ENCODE measurements around the gene RERE. TPM values are rescaled to one million over a fixed set of nuclear protein-coding genes. Genes with fewer than 3 reads are reported as not detected.

RERE gene
- total RNA-seq, 1 donor from 2014 or later = 64.6 TPM

DNA sequence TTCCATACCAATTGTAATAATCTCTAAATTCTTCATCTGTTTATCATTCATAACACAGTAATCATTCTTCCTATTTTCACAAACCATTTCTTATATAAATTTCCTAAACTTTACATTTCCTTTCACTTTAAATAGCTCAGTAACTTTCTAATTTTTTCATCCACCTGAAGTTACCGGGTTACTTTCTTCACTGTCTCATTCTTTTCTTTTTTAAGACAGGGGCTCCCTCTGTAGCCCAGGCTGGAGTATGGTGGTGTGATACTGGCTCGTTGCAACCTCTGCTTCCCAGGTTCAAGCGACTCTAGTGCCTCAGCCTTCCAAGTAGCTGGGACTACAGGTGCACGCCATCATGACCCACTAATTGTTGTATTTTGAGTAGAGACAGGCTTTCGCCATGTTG, 41.3 kb downstream of the RERE start:
- no peaks in the 10 kb centered on the region for H3K27me3 ChIP-seq
- H3K36me3 ChIP-seq = no peaks in the 10 kb centered on the region
- intact Hi-C loops (cut with DNase I) = no loop called here
- no peak overlapping the region for H3K4me3 ChIP-seq
- H3K4me1 ChIP-seq = no peaks in the 10 kb centered on the region
- no peak for DNase-seq (ENCODE audit: low spot score in 2 of 2)
- no peak overlapping the region for H3K27ac ChIP-seq
- no peaks in the 10 kb centered on the region for H3K9me3 ChIP-seq
- TF ChIP-seq, protein P1, sequence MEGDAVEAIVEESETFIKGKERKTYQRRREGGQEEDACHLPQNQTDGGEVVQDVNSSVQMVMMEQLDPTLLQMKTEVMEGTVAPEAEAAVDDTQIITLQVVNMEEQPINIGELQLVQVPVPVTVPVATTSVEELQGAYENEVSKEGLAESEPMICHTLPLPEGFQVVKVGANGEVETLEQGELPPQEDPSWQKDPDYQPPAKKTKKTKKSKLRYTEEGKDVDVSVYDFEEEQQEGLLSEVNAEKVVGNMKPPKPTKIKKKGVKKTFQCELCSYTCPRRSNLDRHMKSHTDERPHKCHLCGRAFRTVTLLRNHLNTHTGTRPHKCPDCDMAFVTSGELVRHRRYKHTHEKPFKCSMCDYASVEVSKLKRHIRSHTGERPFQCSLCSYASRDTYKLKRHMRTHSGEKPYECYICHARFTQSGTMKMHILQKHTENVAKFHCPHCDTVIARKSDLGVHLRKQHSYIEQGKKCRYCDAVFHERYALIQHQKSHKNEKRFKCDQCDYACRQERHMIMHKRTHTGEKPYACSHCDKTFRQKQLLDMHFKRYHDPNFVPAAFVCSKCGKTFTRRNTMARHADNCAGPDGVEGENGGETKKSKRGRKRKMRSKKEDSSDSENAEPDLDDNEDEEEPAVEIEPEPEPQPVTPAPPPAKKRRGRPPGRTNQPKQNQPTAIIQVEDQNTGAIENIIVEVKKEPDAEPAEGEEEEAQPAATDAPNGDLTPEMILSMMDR (IDR thresholded peaks at IDR 0.05) = no peak

- H3K4me1 ChIP-seq = peaks cover 0 to 6% of the 10 kb centered on the region in 2 donors
- no peak overlapping the region for H3K4me3 ChIP-seq
- no peak for DNase-seq (ENCODE audit: low spot score in 2 of 2)
- H3K27me3 ChIP-seq = no peaks in the 10 kb centered on the region
- no peaks in the 10 kb centered on the region for H3K9me3 ChIP-seq
- TF ChIP-seq, protein P1 (IDR thresholded peaks at IDR 0.05) = no peak
- intact Hi-C loops (cut with DNase I) = no loop called here
- H3K36me3 ChIP-seq = no peaks in the 10 kb centered on the region
- H3K27ac ChIP-seq = no peak overlapping the region
Measured at GRCh38 chr1:8767006-8767405, 50.4 kb downstream of the RERE start.

DNA sequence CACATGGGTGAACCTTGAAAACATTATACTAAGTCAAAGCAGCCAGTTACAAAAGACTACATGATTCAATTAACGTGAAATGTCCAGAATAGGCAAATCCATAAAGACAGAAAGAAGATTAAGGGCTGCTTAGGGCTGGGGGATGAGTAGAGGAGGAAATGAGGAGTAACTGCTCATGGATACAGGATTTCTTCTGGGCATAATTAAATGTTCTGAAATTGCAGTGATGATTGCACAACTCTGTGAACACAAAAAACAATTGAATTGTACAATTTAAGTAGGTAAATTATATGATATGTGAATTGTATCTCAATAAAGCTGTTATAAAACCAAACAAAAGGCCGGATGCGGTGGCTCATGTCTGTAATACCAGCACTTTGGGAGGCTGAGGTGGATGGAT, 52.2 kb downstream of the RERE start:
- H3K4me3 ChIP-seq = no peak overlapping the region
- TF ChIP-seq, protein P1 (IDR thresholded peaks at IDR 0.05) = no peak
- no peaks in the 10 kb centered on the region for H3K9me3 ChIP-seq
- DNase-seq (ENCODE audit: low spot score in 2 of 2) = no peak
- intact Hi-C loops (cut with DNase I) = no loop called here
- H3K36me3 ChIP-seq = no peaks in the 10 kb centered on the region
- H3K27me3 ChIP-seq = no peaks in the 10 kb centered on the region
- H3K27ac ChIP-seq = no peak overlapping the region
- peaks cover 0 to 6% of the 10 kb centered on the region in 2 donors for H3K4me1 ChIP-seq

DNA sequence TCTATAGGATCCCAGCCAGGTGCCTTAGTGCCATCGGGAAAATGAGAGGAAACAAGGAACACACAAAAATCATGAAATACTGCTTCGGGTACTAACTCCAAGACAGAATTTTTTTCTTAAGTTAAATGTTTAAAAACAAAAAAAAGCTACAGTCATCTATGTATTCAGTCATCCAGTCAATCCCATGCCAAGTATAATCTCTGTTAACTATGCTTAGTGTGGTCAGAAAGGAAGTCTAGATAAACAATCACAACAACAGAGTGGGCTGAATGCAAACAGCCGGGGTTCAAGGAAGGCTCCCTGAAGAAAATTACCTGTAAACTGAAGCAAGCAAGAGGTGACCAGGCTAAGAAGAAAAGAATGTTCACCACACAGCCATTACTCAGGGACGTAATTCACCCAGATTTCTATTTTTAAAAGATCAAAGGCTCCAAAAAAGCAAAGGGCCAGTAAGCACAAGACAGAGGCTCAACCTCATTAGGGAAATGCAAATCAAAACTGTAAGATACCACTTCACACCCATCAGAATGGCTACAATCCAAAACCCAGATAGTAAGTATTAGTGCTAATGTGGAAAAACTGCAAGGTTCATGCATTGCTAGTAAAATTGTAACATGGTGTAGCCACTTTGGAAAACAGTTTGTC, 53.0 kb downstream of the RERE start:
- Histone ChIP-seq H3K27me3 (no peaks in the 10 kb centered on the region), H3K9me3 (no peaks in the 10 kb centered on the region), H3K27ac (no peak overlapping the region), H3K4me1 (peaks cover 0 to 6% of the 10 kb centered on the region in 2 donors), H3K4me3 (no peak overlapping the region), H3K36me3 (no peaks in the 10 kb centered on the region)
- TF ChIP-seq, protein P1 (IDR thresholded peaks at IDR 0.05) = no peak
- intact Hi-C loops (cut with DNase I) = no loop called here
- no peak for DNase-seq (ENCODE audit: low spot score in 2 of 2)

GRCh38 chr1:8763888-8764287, 53.6 kb downstream of the RERE start:
- no peaks in the 10 kb centered on the region for H3K27me3 ChIP-seq
- no peaks in the 10 kb centered on the region for H3K9me3 ChIP-seq
- intact Hi-C loops (cut with DNase I) = no loop called here
- no peak overlapping the region for H3K4me3 ChIP-seq
- H3K4me1 ChIP-seq = peaks cover 0 to 6% of the 10 kb centered on the region in 2 donors
- H3K27ac ChIP-seq = no peak overlapping the region
- TF ChIP-seq, protein P1 (IDR thresholded peaks at IDR 0.05) = no peak
- no peaks in the 10 kb centered on the region for H3K36me3 ChIP-seq
- no peak for DNase-seq (ENCODE audit: low spot score in 2 of 2)

- Histone ChIP-seq H3K36me3 (no peaks in the 10 kb centered on the region), H3K27me3 (no peaks in the 10 kb centered on the region), H3K9me3 (no peaks in the 10 kb centered on the region), H3K4me1 (no peaks in the 10 kb centered on the region), H3K27ac (no peak overlapping the region), H3K4me3 (no peak overlapping the region)
- intact Hi-C loops (cut with DNase I) = no loop called here
- TF ChIP-seq, protein P1 (IDR thresholded peaks at IDR 0.05) = no peak
- DNase-seq (ENCODE audit: low spot score in 2 of 2) = no peak
Measured at GRCh38 chr1:8754993-8755392, 62.4 kb downstream of the RERE start.
